IPS-18a (cell line): ENCODE data around the gene C12orf57.
A peak's percentile ranks its signal among the peaks of the same experiment; 100 is the strongest.

Experiments used
- H3K27ac ChIP-seq: one replicate; pipeline ENCODE4 v1.5.1; 2013; ENCODE audit warnings: low read length
- H3K27me3 ChIP-seq: one replicate; pipeline ENCODE4 v1.6.1; 2013; ENCODE audit warnings: mild to moderate bottlenecking, low read length; ENCODE audit not compliant: control insufficient read depth, insufficient read depth
- H3K36me3 ChIP-seq: one replicate; pipeline ENCODE4 v1.6.1; 2013; ENCODE audit warnings: low read depth, low read length; ENCODE audit not compliant: control insufficient read depth
- H3K4me1 ChIP-seq: one replicate; pipeline ENCODE4 v1.6.1; 2013; ENCODE audit warnings: low read depth, low read length; ENCODE audit not compliant: control insufficient read depth
- H3K4me3 ChIP-seq: one replicate; pipeline ENCODE4 v1.5.1; 2013; ENCODE audit warnings: low read length
- H3K9ac ChIP-seq: one replicate; pipeline ENCODE4 v1.6.1; 2013; ENCODE audit warnings: mild to moderate bottlenecking, low read length, moderate library complexity
- H3K9me3 ChIP-seq: one replicate; pipeline ENCODE4 v1.6.1; 2013; ENCODE audit warnings: low read depth, low read length; ENCODE audit not compliant: control insufficient read depth

Gene C12orf57

DNA sequence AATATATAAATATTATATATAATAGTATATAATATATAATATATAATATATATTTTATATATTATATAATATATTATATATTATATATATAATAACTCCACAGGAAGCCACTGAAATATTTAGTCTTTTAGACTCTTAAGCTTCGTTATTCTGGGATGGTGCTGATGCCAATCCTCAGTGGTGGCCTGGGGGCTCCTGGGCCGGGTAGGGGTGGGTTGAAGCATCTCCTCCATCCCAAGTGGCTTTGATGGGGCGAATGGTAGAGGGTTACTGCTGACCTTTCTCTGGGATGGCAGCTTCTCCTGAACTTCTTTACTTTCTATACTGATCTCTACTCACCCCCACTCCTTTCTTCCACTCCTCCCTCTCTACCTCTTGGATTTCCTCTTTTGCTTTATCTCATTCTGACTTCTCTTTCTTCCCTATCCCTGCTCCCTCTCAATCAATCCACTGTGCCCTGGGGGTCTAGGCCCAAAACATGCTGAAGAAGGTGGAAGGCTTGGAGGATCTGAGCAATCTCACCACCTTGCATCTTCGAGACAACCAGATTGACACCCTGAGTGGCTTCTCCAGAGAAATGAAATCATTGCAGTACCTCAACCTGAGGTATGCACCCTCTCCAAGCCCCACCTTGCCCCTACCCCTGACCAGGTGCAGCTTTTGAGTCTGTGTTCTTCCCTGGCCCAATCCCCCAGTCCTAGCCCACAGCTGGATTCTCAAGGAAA, 34.2 kb upstream of the C12orf57 start:
- Histone ChIP-seq H3K9me3 (no peaks in the 10 kb centered on the region), H3K4me3 (no peak overlapping the region), H3K36me3 (no peaks in the 10 kb centered on the region), H3K27ac (no peak overlapping the region), H3K9ac (no peak overlapping the region), H3K27me3 (peaks cover 4% of the 10 kb centered on the region), H3K4me1 (peaks cover 12% of the 10 kb centered on the region)

- Histone ChIP-seq H3K9ac (no peak overlapping the region), H3K9me3 (no peaks in the 10 kb centered on the region), H3K27ac (no peak overlapping the region), H3K4me1 (peaks cover 7% of the 10 kb centered on the region), H3K36me3 (peaks cover 8% of the 10 kb centered on the region), H3K27me3 (no peaks in the 10 kb centered on the region), H3K4me3 (no peak overlapping the region)
Observed at GRCh38 chr12:6912164-6912935, 31.5 kb upstream of the C12orf57 start.

DNA sequence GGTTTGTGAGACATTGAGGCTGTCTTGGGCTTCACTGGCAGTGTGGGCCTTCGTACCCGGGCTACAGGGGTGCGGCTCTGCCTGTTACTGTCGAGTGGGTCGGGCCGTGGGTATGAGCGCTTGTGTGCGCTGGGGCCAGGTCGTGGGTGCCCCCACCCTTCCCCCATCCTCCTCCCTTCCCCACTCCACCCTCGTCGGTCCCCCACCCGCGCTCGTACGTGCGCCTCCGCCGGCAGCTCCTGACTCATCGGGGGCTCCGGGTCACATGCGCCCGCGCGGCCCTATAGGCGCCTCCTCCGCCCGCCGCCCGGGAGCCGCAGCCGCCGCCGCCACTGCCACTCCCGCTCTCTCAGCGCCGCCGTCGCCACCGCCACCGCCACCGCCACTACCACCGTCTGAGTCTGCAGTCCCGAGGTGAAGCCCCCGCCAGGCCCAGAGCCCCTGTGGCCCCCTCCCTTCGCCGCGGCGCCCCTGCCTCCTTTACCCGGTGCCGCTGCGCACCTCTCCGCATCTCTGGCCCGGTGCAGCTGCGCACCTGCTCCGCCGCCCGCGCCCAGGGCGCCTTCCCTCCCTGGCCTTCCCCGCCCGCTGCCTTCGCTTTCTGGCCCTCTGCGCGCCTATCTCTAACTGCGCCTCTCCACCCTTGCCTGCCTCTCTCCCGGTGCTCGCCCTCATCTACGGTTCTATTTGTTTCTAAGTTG, 29.4 kb upstream of the C12orf57 start, which contains the start of gene ENO2:
Gene ENO2 (plus strand): TSS at position 335 of the 701 bp plus-strand sequence. CDS start 1,253 bp downstream, outside the sequence.
- Histone ChIP-seq H3K9me3 (no peaks in the 10 kb centered on the region), H3K4me1 (peaks cover 7% of the 10 kb centered on the region), H3K36me3 (peaks cover 20% of the 10 kb centered on the region), H3K4me3 (peak within 1 kb of the TSS; percentile 83), H3K9ac (peak within 1 kb of the TSS; percentile 52), H3K27ac (no peak within 1 kb of the TSS), H3K27me3 (no peaks in the 10 kb centered on the region)

DNA sequence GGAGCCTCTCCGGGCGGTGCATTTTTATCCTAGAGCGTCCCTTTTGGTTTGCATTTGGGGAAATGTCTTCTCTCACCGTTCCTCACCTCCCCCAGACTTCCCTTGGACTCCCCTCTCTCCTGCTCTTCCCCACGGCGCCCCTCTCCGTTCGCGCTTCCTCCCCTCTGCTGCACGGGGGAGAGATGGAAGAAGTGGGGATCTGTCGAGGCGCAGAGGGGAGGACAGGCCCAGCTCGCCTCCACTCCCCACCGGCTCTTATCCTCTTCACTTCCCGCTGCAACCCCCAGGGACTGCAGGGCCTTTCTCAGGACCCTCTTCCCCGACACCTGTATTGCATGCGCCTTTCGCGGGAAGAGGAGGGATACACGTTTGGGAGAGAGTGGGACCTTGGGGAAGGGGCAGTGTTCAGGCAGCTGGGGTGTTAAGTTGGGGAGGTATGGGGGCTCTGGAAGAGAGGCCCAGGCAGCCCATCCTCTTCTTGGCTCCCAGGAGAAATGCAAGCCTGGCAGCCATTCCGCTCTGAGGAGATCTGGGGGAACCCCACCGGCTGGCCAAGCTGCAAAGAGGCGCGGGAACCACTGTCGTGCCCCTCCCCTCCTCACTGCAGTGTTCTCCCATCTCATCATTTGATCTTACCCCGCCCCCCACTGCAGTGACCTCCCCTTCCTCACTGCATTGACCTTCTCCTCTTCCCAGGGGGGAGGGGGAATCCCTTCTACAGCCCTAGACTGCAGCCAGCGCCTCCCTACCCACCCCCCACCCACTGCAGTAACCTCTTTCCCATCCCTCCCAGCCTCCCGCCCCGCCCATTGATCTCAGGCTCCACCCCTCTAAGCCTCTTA, 28.7 kb upstream of the C12orf57 start:
- no peaks in the 10 kb centered on the region for H3K9me3 ChIP-seq
- no peaks in the 10 kb centered on the region for H3K27me3 ChIP-seq
- peak overlapping the region; percentile 52 for H3K9ac ChIP-seq
- no peak overlapping the region for H3K27ac ChIP-seq
- peaks cover 27% of the 10 kb centered on the region for H3K36me3 ChIP-seq
- H3K4me3 ChIP-seq = peak overlapping the region; percentile 83
- H3K4me1 ChIP-seq = peaks cover 7% of the 10 kb centered on the region

GRCh38 chr12:6915789-6916285, 28.0 kb upstream of the C12orf57 start:
- Histone ChIP-seq H3K27me3 (no peaks in the 10 kb centered on the region), H3K9ac (no peak overlapping the region), H3K9me3 (no peaks in the 10 kb centered on the region), H3K4me1 (peaks cover 7% of the 10 kb centered on the region), H3K36me3 (peaks cover 27% of the 10 kb centered on the region), H3K4me3 (peak overlapping the region; percentile 83), H3K27ac (no peak overlapping the region)

- Histone ChIP-seq H3K36me3 (peaks cover 32% of the 10 kb centered on the region), H3K4me1 (peaks cover 7% of the 10 kb centered on the region), H3K4me3 (no peak overlapping the region), H3K9ac (no peak overlapping the region), H3K9me3 (no peaks in the 10 kb centered on the region), H3K27me3 (no peaks in the 10 kb centered on the region), H3K27ac (no peak overlapping the region)
Observed at GRCh38 chr12:6916426-6917200, 27.2 kb upstream of the C12orf57 start.

DNA sequence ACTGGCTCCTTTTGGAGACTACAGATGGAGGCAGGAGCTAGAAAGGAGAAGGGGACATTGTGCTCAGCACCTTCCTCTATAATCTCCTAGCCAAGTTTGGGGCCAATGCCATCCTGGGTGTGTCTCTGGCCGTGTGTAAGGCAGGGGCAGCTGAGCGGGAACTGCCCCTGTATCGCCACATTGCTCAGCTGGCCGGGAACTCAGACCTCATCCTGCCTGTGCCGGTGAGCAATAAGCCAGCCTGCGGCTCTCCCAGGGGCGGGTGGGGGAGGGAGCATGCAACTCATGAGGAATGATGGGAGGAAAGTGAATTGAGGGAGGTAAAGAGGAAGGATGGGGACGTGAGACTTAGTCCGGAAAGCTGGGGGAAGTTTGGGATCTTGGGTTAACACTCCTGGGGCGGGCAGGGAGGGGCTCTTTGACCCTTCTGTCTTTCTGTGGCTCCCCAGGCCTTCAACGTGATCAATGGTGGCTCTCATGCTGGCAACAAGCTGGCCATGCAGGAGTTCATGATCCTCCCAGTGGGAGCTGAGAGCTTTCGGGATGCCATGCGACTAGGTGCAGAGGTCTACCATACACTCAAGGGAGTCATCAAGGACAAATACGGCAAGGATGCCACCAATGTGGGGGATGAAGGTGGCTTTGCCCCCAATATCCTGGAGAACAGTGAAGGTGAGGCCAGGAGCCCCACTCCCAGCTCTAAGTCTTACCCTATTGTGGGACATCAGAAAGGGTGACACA, 26.2 kb upstream of the C12orf57 start:
- Histone ChIP-seq H3K27me3 (no peaks in the 10 kb centered on the region), H3K9ac (no peak overlapping the region), H3K36me3 (peaks cover 43% of the 10 kb centered on the region)

GRCh38 chr12:6919588-6919987, 24.2 kb upstream of the C12orf57 start:
- Histone ChIP-seq H3K9ac (no peak overlapping the region), H3K36me3 (peaks cover 46% of the 10 kb centered on the region), H3K4me1 (peaks cover 5% of the 10 kb centered on the region), H3K4me3 (no peak overlapping the region), H3K27me3 (no peaks in the 10 kb centered on the region), H3K27ac (no peak overlapping the region), H3K9me3 (no peaks in the 10 kb centered on the region)

More for the DNA sequence above, 26.2 kb upstream of the C12orf57 start:
- Histone ChIP-seq H3K4me1 (peaks cover 7% of the 10 kb centered on the region), H3K27ac (no peak overlapping the region), H3K9me3 (no peaks in the 10 kb centered on the region), H3K4me3 (no peak overlapping the region)

DNA sequence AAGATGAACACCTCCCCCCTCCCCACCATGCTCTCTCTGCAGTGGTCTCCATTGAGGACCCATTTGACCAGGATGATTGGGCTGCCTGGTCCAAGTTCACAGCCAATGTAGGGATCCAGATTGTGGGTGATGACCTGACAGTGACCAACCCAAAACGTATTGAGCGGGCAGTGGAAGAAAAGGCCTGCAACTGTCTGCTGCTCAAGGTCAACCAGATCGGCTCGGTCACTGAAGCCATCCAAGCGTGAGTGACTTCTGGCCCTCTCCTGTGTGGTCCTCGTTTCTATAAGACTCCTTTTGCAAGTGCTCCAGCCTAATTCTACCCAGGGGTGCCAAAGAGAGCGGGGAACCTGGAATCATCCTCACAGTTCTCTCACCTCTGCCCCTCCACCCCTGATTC, 22.3 kb upstream of the C12orf57 start:
- Histone ChIP-seq H3K27ac (no peak overlapping the region), H3K27me3 (no peaks in the 10 kb centered on the region), H3K9ac (no peak overlapping the region), H3K4me3 (no peak overlapping the region), H3K4me1 (peaks cover 22% of the 10 kb centered on the region), H3K9me3 (no peaks in the 10 kb centered on the region), H3K36me3 (peaks cover 42% of the 10 kb centered on the region)
